Endothelial cell of umbilical vein (primary cell): ENCODE data around the gene CACTIN. TPM values are rescaled to one million over a fixed set of nuclear protein-coding genes. Genes with fewer than 3 reads are reported as not detected.

ENCODE experiments used
- BruUV-seq: library from RNA; stranded (reverse); fragments of 400-500 nt; replicated peaks from 2 replicates; lab custom pipeline; 2021; lab: Mats Ljungman, UMichigan
- CTCF ChIA-PET: fragments of 300-600, 350-600 bp; sonication (Branson Sonifier 250); formaldehyde crosslinking; loops from one replicate; lab custom pipeline; 2021; ENCODE audit warnings: antibody characterized with exemption, inconsistent platforms; lab: Charles Lee
- POLR2A ChIA-PET: fragments of 300-600, 350-600 bp; sonication (Branson Sonifier 250); formaldehyde crosslinking; loops from one replicate; lab custom pipeline; 2021; ENCODE audit warnings: antibody characterized with exemption, inconsistent platforms; lab: Charles Lee
- DNase-seq: peaks from one replicate; pipeline ENCODE4 v3.0.0-alpha.2; 2011; ENCODE audit warnings: low read depth, low spot score
- FAIRE-seq: peaks from 2 replicates; lab custom pipeline; 2011; peaks lifted over from hg19 to GRCh38; lab: Jason Lieb, UNC
- H2AFZ ChIP-seq: 2 replicates; pipeline ENCODE4 v1.6.0; 2012; ENCODE audit warnings: low read depth, low read length, control low read depth, inconsistent platforms
- H3K27ac ChIP-seq: 2 replicates; pipeline ENCODE4 v1.5.1; 2011; ENCODE audit warnings: low read depth, mild to moderate bottlenecking, control low read depth, low read length, moderate library complexity; ENCODE audit not compliant: insufficient read depth
- H3K27me3 ChIP-seq, 2 experiments: 2 replicates each; pipeline versions ENCODE4 v1.6.0 to v1.6.1; 2011; ENCODE audit warnings: low read length in 2 of 2, mixed read lengths in 1 of 2; ENCODE audit not compliant: control insufficient read depth in 2 of 2, insufficient read depth in 2 of 2
- H3K36me3 ChIP-seq, 2 experiments: 2 replicates in 1 of 2; 3 replicates in 1 of 2; pipeline ENCODE4 v1.5.1; 2011; ENCODE audit warnings: low read length in 2 of 2, mild to moderate bottlenecking in 1 of 2, moderate library complexity in 1 of 2; ENCODE audit not compliant: control insufficient read depth in 2 of 2, insufficient read depth in 2 of 2; ENCODE audit errors: extremely low read depth in 1 of 2
- H3K4me1 ChIP-seq: 3 replicates; pipeline ENCODE4 v1.5.1; 2011; ENCODE audit warnings: mild to moderate bottlenecking, low read length; ENCODE audit not compliant: control insufficient read depth, insufficient read depth; ENCODE audit errors: extremely low read depth
- H3K4me2 ChIP-seq: 2 replicates; pipeline ENCODE4 v1.6.1; 2011; ENCODE audit warnings: low read length, control low read depth, mixed read lengths; ENCODE audit not compliant: insufficient read depth
- H3K4me3 ChIP-seq, 3 experiments: fragments of 200-600 bp in 1 of 3; sonication (generic), shearing (Covaris generic) in 1 of 3; replicated peaks in 1 of 3; 2 replicates each; pipeline ENCODE4 v1.5.1; 2011 to 2016; ENCODE audit warnings: control low read depth in 3 of 3, low read length in 3 of 3, mild to moderate bottlenecking in 2 of 3, inconsistent platforms in 1 of 3, low read depth in 1 of 3, moderate library complexity in 1 of 3; ENCODE audit not compliant: insufficient read depth in 1 of 3
- H3K79me2 ChIP-seq: 2 replicates; pipeline ENCODE4 v1.6.0; 2012; ENCODE audit warnings: low read length, inconsistent platforms; ENCODE audit not compliant: control insufficient read depth, insufficient read depth
- H3K9ac ChIP-seq: replicated peaks from 2 replicates; pipeline ENCODE3; 2011; ENCODE audit warnings: low read length, control low read depth; ENCODE audit not compliant: insufficient read depth; ENCODE audit errors: extremely low read depth
- H3K9me1 ChIP-seq: replicated peaks from 3 replicates; pipeline ENCODE4 v1.6.0; 2011; ENCODE audit warnings: mild to moderate bottlenecking, low read length; ENCODE audit not compliant: control insufficient read depth, insufficient read depth; ENCODE audit errors: extremely low read depth
- H3K9me3 ChIP-seq: replicated peaks from 2 replicates; pipeline ENCODE4 v1.5.1; 2012; ENCODE audit warnings: low read length, inconsistent platforms; ENCODE audit not compliant: control insufficient read depth, insufficient read depth
- H4K20me1 ChIP-seq: replicated peaks from 2 replicates; pipeline ENCODE3; 2011; ENCODE audit warnings: mild to moderate bottlenecking, low read length; ENCODE audit not compliant: control insufficient read depth, insufficient read depth; ENCODE audit errors: extremely low read depth
- EZH2 ChIP-seq: IDR thresholded peaks from 2 replicates; pipeline ENCODE4 v1.6.1; 2012; ENCODE audit warnings: borderline replicate concordance, low read depth, mild to moderate bottlenecking, moderate library complexity, low read length, inconsistent platforms; ENCODE audit not compliant: severe bottlenecking
- FOS ChIP-seq: IDR thresholded peaks from 2 replicates; pipeline ENCODE4 v1.6.1; 2011; ENCODE audit warnings: mild to moderate bottlenecking, low read length, moderate library complexity, borderline replicate concordance; ENCODE audit not compliant: insufficient read depth
- GATA2 ChIP-seq: IDR thresholded peaks from 2 replicates; pipeline ENCODE4 v1.7.0; 2011; ENCODE audit warnings: low read depth, mild to moderate bottlenecking, moderate library complexity, mixed read lengths, low read length; ENCODE audit not compliant: insufficient read length, insufficient read depth
- JUN ChIP-seq: IDR thresholded peaks from 2 replicates; pipeline ENCODE4 v1.6.1; 2011; ENCODE audit warnings: borderline replicate concordance, low read depth; ENCODE audit not compliant: insufficient read length, insufficient read depth
- MYC ChIP-seq: IDR thresholded peaks from one replicate; pipeline ENCODE4 v1.6.1; 2011; ENCODE audit warnings: mild to moderate bottlenecking, low read depth, low read length
- POLR2A ChIP-seq: IDR thresholded peaks from 2 replicates; pipeline ENCODE4 v1.6.1; 2012; ENCODE audit warnings: low read depth, mild to moderate bottlenecking, control low read depth, low read length
- POLR2AphosphoS5 ChIP-seq: IDR thresholded peaks from 2 replicates; pipeline ENCODE4 v1.6.1; 2012; ENCODE audit warnings: low read depth, mild to moderate bottlenecking, control low read depth, low read length, moderate library complexity; ENCODE audit not compliant: insufficient read depth
- dilution Hi-C: fragments of 300-500 bp; cut with MboI; formaldehyde crosslinking; loops from one replicate; pipeline ENCODE4 v1.15.0; 2019; ENCODE audit warnings: low sequenced_read_pairs; ENCODE audit not compliant: extremely low pct_ligation_motif_present
- intact Hi-C: fragments of 100-400 bp; cut with micrococcal nuclease; formaldehyde crosslinking; loops from one replicate; pipeline ENCODE4 v1.10.0; 2022
- polyA plus RNA-seq, 4 experiments: library from polyadenylated mRNA; depleted of rRNA in 3 of 4; stranded (reverse) in 3 of 4; unstranded in 1 of 4; fragments of >200 nt; gene quantifications; 2 replicates each; pipeline versions ENCODE4 v1.2.1 to v1.2.3, GENCODE V29; 2011 to 2012; ENCODE audit warnings: missing spikeins in 1 of 4
- total RNA-seq: library from RNA; stranded (reverse); gene quantifications from 2 replicates; pipeline ENCODE4 v1.2.3, GENCODE V29; 2021
- TF ChIP-seq, protein P1 (sequence below), 2 donors: IDR thresholded peaks; 1 replicate in 1 of 2; 2 replicates in 1 of 2; pipeline ENCODE4 v1.5.1; 2011; ENCODE audit warnings: low read length in 2 of 2, mild to moderate bottlenecking in 2 of 2, moderate library complexity in 2 of 2, control low read depth in 1 of 2, inconsistent platforms in 1 of 2, low read depth in 1 of 2; ENCODE audit not compliant: insufficient read depth in 1 of 2; ENCODE audit errors: extremely low read depth in 1 of 2
- TF ChIP-seq, protein P2 (sequence below): IDR thresholded peaks from 2 replicates; pipeline ENCODE4 v1.6.1; 2011; ENCODE audit not compliant: insufficient read depth, insufficient read length

Gene CACTIN
- total and polyA plus RNA-seq, 2 donors (not counting 3 experiments of a cell fraction or from before 2014, with no cell fraction given) = 29.7 to 36.1 TPM

DNA sequence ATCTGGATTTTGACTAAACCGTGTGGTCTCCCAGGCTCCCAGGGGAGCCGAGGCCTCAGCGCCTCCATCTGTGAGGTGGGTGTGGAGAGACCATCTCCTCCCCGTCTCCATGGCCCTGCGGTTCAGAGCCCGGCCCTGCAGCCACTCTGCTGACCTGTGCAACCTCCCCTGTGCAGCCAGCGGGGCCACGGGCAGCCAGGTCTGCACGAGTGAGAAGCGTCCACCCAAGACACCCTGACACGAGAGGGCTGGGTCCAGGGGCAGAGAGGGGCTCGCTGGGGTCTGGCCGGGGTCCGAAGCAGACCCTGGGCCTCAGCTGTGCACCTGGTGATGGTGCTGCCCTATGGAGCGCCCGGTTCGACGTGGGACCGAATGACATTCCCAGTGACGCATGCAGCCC, 10.4 kb upstream of the CACTIN start:
- dilution Hi-C loops = no loop called here
- intact Hi-C loops = no loop called here
- Histone ChIP-seq H4K20me1 (no peaks in the 10 kb centered on the region), H3K9me3 (no peaks in the 10 kb centered on the region), H3K4me3 (no peak overlapping the region), H2AFZ (no peak overlapping the region), H3K36me3 (peaks cover 8 to 39% of the 10 kb centered on the region in 2 experiments), H3K79me2 (no peaks in the 10 kb centered on the region), H3K4me1 (no peaks in the 10 kb centered on the region), H3K27ac (no peak overlapping the region), H3K4me2 (no peak overlapping the region), H3K27me3 (no peaks in the 10 kb centered on the region), H3K9ac (no peak overlapping the region), H3K9me1 (no peaks in the 10 kb centered on the region)
- no peak for TF ChIP-seq POLR2AphosphoS5
- CTCF ChIA-PET = no interaction called here
- FAIRE-seq (no peak), DNase-seq (no peak)
- BruUV-seq = no TSS peak
- POLR2A ChIA-PET = no interaction called here

DNA sequence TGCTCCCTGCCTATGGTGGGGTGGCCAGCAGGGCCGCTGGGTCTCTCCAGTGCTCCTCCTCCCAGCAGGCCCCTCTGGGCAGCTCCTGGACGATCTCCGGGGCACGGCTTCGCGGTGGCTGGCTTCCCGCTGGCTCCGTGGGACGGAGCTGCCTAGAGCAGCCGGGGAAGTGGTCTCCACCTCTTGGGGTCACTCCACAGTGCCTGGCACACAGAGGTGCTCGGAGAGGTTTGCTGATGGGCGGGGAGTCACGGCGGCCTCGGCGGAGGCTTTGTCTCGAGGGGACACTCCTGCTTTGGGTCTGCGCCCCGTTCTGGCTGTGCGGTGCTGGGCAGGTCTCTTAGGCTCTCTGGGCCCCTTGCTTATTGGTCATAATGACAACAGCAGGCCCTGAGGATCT, 9.9 kb upstream of the CACTIN start:
- dilution Hi-C loops (no loop called here), intact Hi-C loops (no loop called here)
- H3K9me1 ChIP-seq = no peaks in the 10 kb centered on the region
- no peaks in the 10 kb centered on the region for H3K27me3 ChIP-seq
- no peak overlapping the region for H2AFZ ChIP-seq
- TF ChIP-seq, protein P1, sequence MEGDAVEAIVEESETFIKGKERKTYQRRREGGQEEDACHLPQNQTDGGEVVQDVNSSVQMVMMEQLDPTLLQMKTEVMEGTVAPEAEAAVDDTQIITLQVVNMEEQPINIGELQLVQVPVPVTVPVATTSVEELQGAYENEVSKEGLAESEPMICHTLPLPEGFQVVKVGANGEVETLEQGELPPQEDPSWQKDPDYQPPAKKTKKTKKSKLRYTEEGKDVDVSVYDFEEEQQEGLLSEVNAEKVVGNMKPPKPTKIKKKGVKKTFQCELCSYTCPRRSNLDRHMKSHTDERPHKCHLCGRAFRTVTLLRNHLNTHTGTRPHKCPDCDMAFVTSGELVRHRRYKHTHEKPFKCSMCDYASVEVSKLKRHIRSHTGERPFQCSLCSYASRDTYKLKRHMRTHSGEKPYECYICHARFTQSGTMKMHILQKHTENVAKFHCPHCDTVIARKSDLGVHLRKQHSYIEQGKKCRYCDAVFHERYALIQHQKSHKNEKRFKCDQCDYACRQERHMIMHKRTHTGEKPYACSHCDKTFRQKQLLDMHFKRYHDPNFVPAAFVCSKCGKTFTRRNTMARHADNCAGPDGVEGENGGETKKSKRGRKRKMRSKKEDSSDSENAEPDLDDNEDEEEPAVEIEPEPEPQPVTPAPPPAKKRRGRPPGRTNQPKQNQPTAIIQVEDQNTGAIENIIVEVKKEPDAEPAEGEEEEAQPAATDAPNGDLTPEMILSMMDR (IDR thresholded peaks at IDR 0.05; ENCODE audit: extremely low read depth in 1 of 2, insufficient read depth in 1 of 2, low read depth in 1 of 2, low read length in 2 of 2) = no peak
- TF ChIP-seq GATA2 (no peak), MYC (no peak), FOS (no peak), POLR2AphosphoS5 (no peak), JUN (no peak), POLR2A (no peak), EZH2 (no peak)
- TF ChIP-seq, protein P2, sequence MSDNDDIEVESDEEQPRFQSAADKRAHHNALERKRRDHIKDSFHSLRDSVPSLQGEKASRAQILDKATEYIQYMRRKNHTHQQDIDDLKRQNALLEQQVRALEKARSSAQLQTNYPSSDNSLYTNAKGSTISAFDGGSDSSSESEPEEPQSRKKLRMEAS = no peak
- H4K20me1 ChIP-seq = no peaks in the 10 kb centered on the region
- H3K79me2 ChIP-seq = no peaks in the 10 kb centered on the region
- no peak for DNase-seq
- no peak overlapping the region for H3K4me3 ChIP-seq
- H3K36me3 ChIP-seq = peaks cover 8 to 39% of the 10 kb centered on the region in 2 experiments
- H3K4me1 ChIP-seq = no peaks in the 10 kb centered on the region
- no TSS peak for BruUV-seq
- no peaks in the 10 kb centered on the region for H3K9me3 ChIP-seq
- POLR2A ChIA-PET = no interaction called here
- CTCF ChIA-PET = no interaction called here
- no peak for FAIRE-seq
- H3K4me2 ChIP-seq = no peak overlapping the region
- H3K27ac ChIP-seq = no peak overlapping the region
- no peak overlapping the region for H3K9ac ChIP-seq
